Osteocyte (in vitro differentiated cells): Measurements from ENCODE around the gene STING1. TPM values are rescaled to one million over a fixed set of nuclear protein-coding genes. Genes with fewer than 3 reads are reported as not detected.

ENCODE experiments used
- DNase-seq: peaks from one replicate; pipeline ENCODE4 v3.0.0; 2021; ENCODE audit warnings: mixed read lengths; ENCODE audit not compliant: unreplicated experiment; ENCODE audit errors: extremely low spot score
- H3K27ac Mint-ChIP-seq: one replicate; pipeline ENCODE4 v1.8.0; 2021; ENCODE audit warnings: mild to moderate bottlenecking, mixed read lengths; ENCODE audit not compliant: unreplicated experiment
- H3K27me3 Mint-ChIP-seq: one replicate; pipeline ENCODE4 v1.8.0; 2021; ENCODE audit warnings: mixed read lengths; ENCODE audit not compliant: unreplicated experiment
- H3K36me3 Mint-ChIP-seq: one replicate; pipeline ENCODE4 v1.8.0; 2021; ENCODE audit warnings: mixed read lengths; ENCODE audit not compliant: unreplicated experiment
- H3K4me1 Mint-ChIP-seq: one replicate; pipeline ENCODE4 v1.8.0; 2021; ENCODE audit warnings: mixed read lengths; ENCODE audit not compliant: unreplicated experiment
- H3K4me3 Mint-ChIP-seq: one replicate; pipeline ENCODE4 v1.8.0; 2021; ENCODE audit warnings: mild to moderate bottlenecking, moderate library complexity, mixed read lengths; ENCODE audit not compliant: unreplicated experiment
- H3K9me3 Mint-ChIP-seq: one replicate; pipeline ENCODE4 v1.8.0; 2021; ENCODE audit warnings: mixed read lengths; ENCODE audit not compliant: unreplicated experiment
- total RNA-seq: library from RNA; stranded (reverse); gene quantifications from 2 replicates; pipeline ENCODE4 v1.2.1, GENCODE V29; 2021
- TF ChIP-seq, protein P1 (sequence below): fragments of 200-600 bp; sonication (generic); IDR thresholded peaks from 2 replicates; pipeline ENCODE4 v1.5.0; 2021; ENCODE audit warnings: antibody characterized with exemption, mild to moderate bottlenecking, moderate library complexity

STING1 gene
- total RNA-seq, 1 donor from 2014 or later: 61.6 TPM

DNA sequence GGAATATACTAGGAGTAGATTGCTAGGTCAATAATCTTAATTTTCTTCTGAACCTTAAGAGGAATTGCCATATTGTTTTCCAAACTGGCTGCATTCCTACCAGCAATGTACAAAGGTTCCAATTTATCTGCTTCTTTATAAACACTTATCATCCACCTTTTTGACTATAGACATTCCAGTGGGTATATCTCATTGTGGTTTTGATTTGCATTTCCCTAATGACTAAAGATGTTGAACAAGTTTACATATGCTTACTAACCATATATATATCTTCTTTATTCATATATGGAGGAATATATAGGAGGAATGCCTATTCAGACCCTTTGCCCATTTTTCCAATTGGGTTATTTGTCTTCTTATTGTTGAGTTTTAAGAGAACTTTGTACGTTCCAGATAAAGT is 50.9 kb downstream of the STING1 start:
- peaks cover 28% of the 10 kb centered on the region for H3K36me3 Mint-ChIP-seq
- H3K4me3 Mint-ChIP-seq: no peak overlapping the region
- H3K27me3 Mint-ChIP-seq: no peaks in the 10 kb centered on the region
- H3K27ac Mint-ChIP-seq: no peak overlapping the region
- no peaks in the 10 kb centered on the region for H3K4me1 Mint-ChIP-seq
- H3K9me3 Mint-ChIP-seq: no peaks in the 10 kb centered on the region
- TF ChIP-seq, protein P1, sequence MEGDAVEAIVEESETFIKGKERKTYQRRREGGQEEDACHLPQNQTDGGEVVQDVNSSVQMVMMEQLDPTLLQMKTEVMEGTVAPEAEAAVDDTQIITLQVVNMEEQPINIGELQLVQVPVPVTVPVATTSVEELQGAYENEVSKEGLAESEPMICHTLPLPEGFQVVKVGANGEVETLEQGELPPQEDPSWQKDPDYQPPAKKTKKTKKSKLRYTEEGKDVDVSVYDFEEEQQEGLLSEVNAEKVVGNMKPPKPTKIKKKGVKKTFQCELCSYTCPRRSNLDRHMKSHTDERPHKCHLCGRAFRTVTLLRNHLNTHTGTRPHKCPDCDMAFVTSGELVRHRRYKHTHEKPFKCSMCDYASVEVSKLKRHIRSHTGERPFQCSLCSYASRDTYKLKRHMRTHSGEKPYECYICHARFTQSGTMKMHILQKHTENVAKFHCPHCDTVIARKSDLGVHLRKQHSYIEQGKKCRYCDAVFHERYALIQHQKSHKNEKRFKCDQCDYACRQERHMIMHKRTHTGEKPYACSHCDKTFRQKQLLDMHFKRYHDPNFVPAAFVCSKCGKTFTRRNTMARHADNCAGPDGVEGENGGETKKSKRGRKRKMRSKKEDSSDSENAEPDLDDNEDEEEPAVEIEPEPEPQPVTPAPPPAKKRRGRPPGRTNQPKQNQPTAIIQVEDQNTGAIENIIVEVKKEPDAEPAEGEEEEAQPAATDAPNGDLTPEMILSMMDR: no peak
- no peak for DNase-seq

DNA sequence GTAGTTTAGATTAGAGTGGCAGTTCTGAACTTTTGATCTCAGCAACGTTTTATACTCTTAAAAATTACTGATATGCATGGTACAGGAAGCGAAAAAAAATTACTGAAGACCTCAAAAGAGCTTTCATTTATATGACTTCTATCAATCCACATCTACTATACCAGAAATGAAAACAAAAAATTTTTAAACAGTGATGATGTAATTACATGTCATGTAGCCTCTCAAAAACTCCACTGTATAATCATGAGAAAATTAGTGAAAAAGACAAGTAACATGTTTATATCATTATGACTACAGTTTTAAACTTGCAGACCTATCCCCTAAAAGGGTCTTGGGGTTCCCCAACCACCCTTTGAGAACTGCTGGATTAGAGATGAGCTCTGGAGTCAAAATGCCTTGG is 52.5 kb downstream of the STING1 start:
- H3K27me3 Mint-ChIP-seq: no peaks in the 10 kb centered on the region
- TF ChIP-seq, protein P1: no peak
- no peak overlapping the region for H3K27ac Mint-ChIP-seq
- H3K36me3 Mint-ChIP-seq: peaks cover 30% of the 10 kb centered on the region
- H3K4me1 Mint-ChIP-seq: no peaks in the 10 kb centered on the region
- H3K4me3 Mint-ChIP-seq: no peak overlapping the region
- H3K9me3 Mint-ChIP-seq: no peaks in the 10 kb centered on the region
- DNase-seq: no peak

DNA sequence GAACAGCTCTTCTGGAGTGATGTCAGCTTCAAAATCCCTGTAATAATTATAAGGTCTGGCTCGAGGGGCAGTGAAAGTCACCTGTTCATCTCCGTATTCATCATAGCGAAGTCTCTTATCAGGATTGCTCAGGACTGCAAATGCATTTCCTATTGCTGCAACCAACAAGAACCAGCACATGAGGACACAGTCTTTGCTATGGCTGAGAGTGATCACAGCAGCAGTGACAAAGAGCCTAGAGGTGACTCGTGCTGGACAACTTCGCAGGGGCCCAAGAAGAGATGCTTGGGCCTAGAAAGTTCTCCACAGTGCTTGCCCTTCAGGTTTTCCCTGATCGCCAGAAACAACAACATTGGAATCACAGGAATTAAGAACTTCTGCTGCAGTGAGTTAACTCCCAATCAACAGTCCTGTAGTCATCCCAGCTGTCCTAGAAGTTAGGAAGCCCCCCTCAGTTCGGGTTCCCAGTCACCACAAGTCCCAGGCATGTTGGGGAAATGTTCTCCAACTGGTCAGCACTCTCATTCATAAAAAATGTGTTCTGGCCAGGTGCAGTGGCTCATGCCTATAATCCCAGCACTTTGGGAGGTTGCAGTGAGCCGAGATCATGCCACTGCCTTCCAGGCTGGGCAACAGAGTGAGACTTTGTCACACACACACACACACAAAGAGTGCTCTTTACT is 56.2 kb downstream of the STING1 start:
- no peak for DNase-seq
- H3K4me3 Mint-ChIP-seq: no peak overlapping the region
- H3K36me3 Mint-ChIP-seq: peaks cover 28% of the 10 kb centered on the region
- no peaks in the 10 kb centered on the region for H3K27me3 Mint-ChIP-seq
- H3K9me3 Mint-ChIP-seq: no peaks in the 10 kb centered on the region
- no peaks in the 10 kb centered on the region for H3K4me1 Mint-ChIP-seq
- TF ChIP-seq, protein P1: no peak
- no peak overlapping the region for H3K27ac Mint-ChIP-seq

Other genes with a start within 250 kb of the STING1 start
- 216 and 218 TPM in 2 replicates for gene MATR3, start 189.0 kb downstream of the STING1 start, total RNA-seq
- 66.7 and 71.8 TPM in 2 replicates for gene PAIP2, start 140.9 kb downstream of the STING1 start, total RNA-seq
- not detected in 2 replicates for gene SLC23A1, start 99.5 kb downstream of the STING1 start, total RNA-seq
- gene MZB1, start 92.8 kb downstream of the STING1 start, total RNA-seq: not detected in 2 replicates
- gene PROB1, start 87.7 kb downstream of the STING1 start, total RNA-seq: 1.5 and 1.6 TPM in 2 replicates
- 4.6 TPM in 2 replicates for gene SPATA24, start 78.7 kb downstream of the STING1 start, total RNA-seq
- 26.2 and 32.7 TPM in 2 replicates for gene DNAJC18, start 43.2 kb downstream of the STING1 start, total RNA-seq
- 0.47 TPM in 1 of 2 replicates, not detected in the other for gene ECSCR, start 20.0 kb downstream of the STING1 start, total RNA-seq
- not detected in 2 replicates for gene SMIM33, start 11.8 kb downstream of the STING1 start, total RNA-seq
- gene UBE2D2, start 78.6 kb upstream of the STING1 start, total RNA-seq: 114 and 127 TPM in 2 replicates
- gene CXXC5, start 165.6 kb upstream of the STING1 start, total RNA-seq: 239 and 259 TPM in 2 replicates